SK-N-SH (cell line): ENCODE measurements around the gene SLC13A2. TPM values are rescaled to one million over a fixed set of nuclear protein-coding genes. Genes with fewer than 3 reads are reported as not detected.

Experiments used
- CTCF ChIA-PET: fragments of 300-600, 350-600 bp; formaldehyde crosslinking; extraction: SDS; loops from one replicate; lab custom pipeline; 2021; lab: Yijun Ruan, JAX
- POLR2A ChIA-PET: fragments of 350-600 bp; sonication (Branson Sonifier 250); formaldehyde crosslinking; extraction: SDS; loops from one replicate; lab custom pipeline; 2020; ENCODE audit warnings: antibody characterized with exemption, inconsistent platforms; lab: Yijun Ruan, JAX
- DNase-seq: peaks from one replicate; pipeline ENCODE4 v3.0.0; 2012
- H2AFZ ChIP-seq: fragments of 200-600 bp; sonication (generic); 2 replicates; pipeline ENCODE4 v1.8.1; 2016; ENCODE audit warnings: antibody characterized with exemption, mild to moderate bottlenecking, low read depth
- H3F3A ChIP-seq: fragments of 200-600 bp; sonication (generic); replicated peaks from 2 replicates; pipeline ENCODE3; 2016; ENCODE audit warnings: antibody characterized with exemption, mild to moderate bottlenecking; ENCODE audit not compliant: insufficient read depth
- H3K27ac ChIP-seq, 2 experiments: fragments of 200-500 bp in 1 of 2; fragments of 200-600 bp in 1 of 2; sonication (Bioruptor generic) in 1 of 2; sonication (generic), shearing (Covaris generic) in 1 of 2; 2 replicates each; pipeline versions ENCODE4 v1.5.1 to v1.6.1; 2014 to 2016; ENCODE audit warnings: low read depth in 2 of 2, inconsistent platforms in 1 of 2, low read length in 1 of 2, mild to moderate bottlenecking in 1 of 2, mixed read lengths in 1 of 2
- H3K27me3 ChIP-seq: fragments of 200-600 bp; sonication (generic), shearing (Covaris generic); 2 replicates; pipeline ENCODE4 v1.6.1; 2016; ENCODE audit warnings: mixed run types; ENCODE audit not compliant: insufficient read depth
- H3K36me3 ChIP-seq, 2 experiments: fragments of 200-500 bp in 1 of 2; fragments of 200-600 bp in 1 of 2; sonication (Bioruptor generic) in 1 of 2; sonication (generic) in 1 of 2; replicated peaks in 1 of 2; 2 replicates each; pipeline versions ENCODE3 to v1.5.1; 2014 to 2016; ENCODE audit warnings: low read length in 1 of 2, mild to moderate bottlenecking in 1 of 2; ENCODE audit not compliant: insufficient read depth in 2 of 2, control insufficient read depth in 1 of 2
- H3K4me1 ChIP-seq, 2 experiments: fragments of 200-500 bp in 1 of 2; fragments of 200-600 bp in 1 of 2; sonication (Bioruptor generic) in 1 of 2; sonication (generic), shearing (Covaris generic) in 1 of 2; 2 replicates each; pipeline versions ENCODE4 v1.5.1 to v1.6.1; 2014 to 2016; ENCODE audit warnings: low read depth in 1 of 2, low read length in 1 of 2, mixed run types in 1 of 2; ENCODE audit not compliant: insufficient read depth in 2 of 2, control insufficient read depth in 1 of 2
- H3K4me2 ChIP-seq: fragments of 200-600 bp; sonication (generic), shearing (Covaris generic); 2 replicates; pipeline ENCODE4 v1.6.1; 2017; ENCODE audit warnings: mixed run types
- H3K4me3 ChIP-seq, 2 experiments: fragments of 200-500 bp in 1 of 2; fragments of 200-600 bp in 1 of 2; sonication (Bioruptor generic) in 1 of 2; sonication (generic), shearing (Covaris generic) in 1 of 2; 2 replicates each; pipeline versions ENCODE4 v1.5.1 to v1.8.1; 2014 to 2016; ENCODE audit warnings: low read depth in 2 of 2, inconsistent platforms in 1 of 2, low read length in 1 of 2, mild to moderate bottlenecking in 1 of 2, mixed read lengths in 1 of 2, moderate library complexity in 1 of 2
- H3K79me2 ChIP-seq: fragments of 200-600 bp; sonication (generic); 2 replicates; pipeline ENCODE4 v1.8.1; 2017; ENCODE audit warnings: mild to moderate bottlenecking; ENCODE audit not compliant: insufficient read depth
- H3K9ac ChIP-seq: fragments of 200-600 bp; sonication (generic); 2 replicates; pipeline ENCODE4 v1.6.1; 2017; ENCODE audit warnings: mixed run types
- H3K9me2 ChIP-seq: fragments of 200-600 bp; sonication (generic); 2 replicates; pipeline ENCODE4 v1.6.1; 2017; ENCODE audit warnings: mixed run types
- H3K9me3 ChIP-seq: fragments of 200-600 bp; sonication (generic); 2 replicates; pipeline ENCODE4 v1.6.1; 2017; ENCODE audit warnings: mixed run types, mild to moderate bottlenecking, moderate library complexity
- H4K20me1 ChIP-seq: fragments of 200-600 bp; sonication (generic); 2 replicates; pipeline ENCODE4 v1.6.1; 2017; ENCODE audit warnings: mild to moderate bottlenecking, mixed run types; ENCODE audit not compliant: insufficient read depth
- EP300 ChIP-seq, 2 experiments: IDR thresholded peaks; 2 replicates each; pipeline versions ENCODE4 v1.4.0 to v1.6.1; 2012; ENCODE audit warnings: borderline replicate concordance in 1 of 2, low read depth in 1 of 2, low read length in 1 of 2
- EZH2phosphoT487 ChIP-seq: fragments of 200-600 bp; sonication (generic); IDR thresholded peaks from 2 replicates; pipeline ENCODE4 v1.6.1; 2017; ENCODE audit warnings: low read depth, mixed run types, mild to moderate bottlenecking, antibody characterized with exemption, moderate library complexity, borderline replicate concordance
- FOSL2 ChIP-seq: IDR thresholded peaks from 2 replicates; pipeline ENCODE4 v1.4.0; 2012; ENCODE audit warnings: low read depth, mild to moderate bottlenecking, moderate library complexity, borderline replicate concordance
- FOXJ3 ChIP-seq: sonication (generic); formaldehyde crosslinking; IDR thresholded peaks from 2 replicates; pipeline ENCODE4 v1.5.1; 2020; ENCODE audit warnings: mild to moderate bottlenecking, missing genetic modification reagents
- FOXM1 ChIP-seq: IDR thresholded peaks from 2 replicates; pipeline ENCODE4 v1.4.0; 2012; ENCODE audit warnings: low read depth, mild to moderate bottlenecking
- MAX ChIP-seq: IDR thresholded peaks from 2 replicates; pipeline ENCODE4 v1.4.0; 2012; ENCODE audit warnings: low read depth
- MXI1 ChIP-seq: IDR thresholded peaks from 2 replicates; pipeline ENCODE4 v1.6.1; 2012; ENCODE audit warnings: mild to moderate bottlenecking, low read depth, low read length, improper control_type of control experiment
- POLR2AphosphoS5 ChIP-seq: IDR thresholded peaks from 2 replicates; pipeline ENCODE4 v1.6.1; 2012; ENCODE audit warnings: low read depth, low read length
- RAD21 ChIP-seq: IDR thresholded peaks from 2 replicates; pipeline ENCODE4 v1.6.1; 2012; ENCODE audit warnings: mild to moderate bottlenecking, low read length
- RXRA ChIP-seq: IDR thresholded peaks from 2 replicates; pipeline ENCODE4 v1.4.0; 2012; ENCODE audit warnings: low read depth, mild to moderate bottlenecking, borderline replicate concordance
- SIN3A ChIP-seq: IDR thresholded peaks from 2 replicates; pipeline ENCODE4 v1.6.1; 2012; ENCODE audit warnings: low read depth, mild to moderate bottlenecking, low read length, moderate library complexity, borderline replicate concordance
- TAF1 ChIP-seq: IDR thresholded peaks from 2 replicates; pipeline ENCODE4 v1.6.1; 2012; ENCODE audit warnings: low read depth, mild to moderate bottlenecking, low read length, moderate library complexity, borderline replicate concordance
- TEAD4 ChIP-seq: IDR thresholded peaks from 2 replicates; pipeline ENCODE4 v1.4.0; 2012; ENCODE audit warnings: mild to moderate bottlenecking, borderline replicate concordance; ENCODE audit not compliant: insufficient read depth
- WGBS: methylation state at CpG from one replicate; pipeline ENCODE4 v1.1.6; 2017; ENCODE audit warnings: low lambda C conversion rate; 5-methylcytosine and 5-hydroxymethylcytosine counted together
- polyA plus RNA-seq, 3 experiments: library from polyadenylated mRNA; depleted of rRNA; stranded (reverse); fragments of >200 nt; gene quantifications; 2 replicates each; pipeline ENCODE4 v1.2.3, GENCODE V29; 2012
- TF ChIP-seq, protein P1 (sequence below): fragments of 200-600 bp; sonication (generic); IDR thresholded peaks from 2 replicates; pipeline ENCODE4 v1.6.1; 2017; ENCODE audit warnings: antibody characterized with exemption, mild to moderate bottlenecking, moderate library complexity
- TF ChIP-seq, protein P2 (sequence below): IDR thresholded peaks from 2 replicates; pipeline ENCODE4 v1.4.0; 2012; ENCODE audit warnings: low read depth, borderline replicate concordance

Gene SLC13A2
- polyA plus RNA-seq, 1 of the 3 experiments (the other 2 are of a cell fraction) = not detected

GRCh38 chr17:28499684-28500357 lies 26.4 kb downstream of the SLC13A2 start:
- POLR2A ChIA-PET = no interaction called here
- no peaks in the 10 kb centered on the region for H3K9me3 ChIP-seq
- H4K20me1 ChIP-seq = no peaks in the 10 kb centered on the region
- H3K27me3 ChIP-seq = peaks cover 4% of the 10 kb centered on the region; the same call in 1 of the 2 replicates
- no peak for DNase-seq
- no peaks in the 10 kb centered on the region for H3K36me3 ChIP-seq
- no peaks in the 10 kb centered on the region for H3K79me2 ChIP-seq
- no peak overlapping the region for H2AFZ ChIP-seq
- H3K4me1 ChIP-seq = peaks cover 0 to 10% of the 10 kb centered on the region in 2 experiments; a peak in 1 of 4 replicates
- no peaks in the 10 kb centered on the region for H3K9me2 ChIP-seq
- H3F3A ChIP-seq = no peaks in the 10 kb centered on the region
- WGBS = 46% methylated on average over 7 of the region's 9 CpGs
- no peak overlapping the region for H3K27ac ChIP-seq
- H3K4me3 ChIP-seq = no peak overlapping the region
- TF ChIP-seq SIN3A = no peak
- no peak overlapping the region for H3K4me2 ChIP-seq
- no peak overlapping the region for H3K9ac ChIP-seq
- CTCF ChIA-PET = interaction anchor here (0.9 to 9.1 kb wide), 6 partner anchors 7 to 113 kb away, joined by 3 to 117 read pairs (median 4); no protein-coding TSS in a partner anchor

DNA sequence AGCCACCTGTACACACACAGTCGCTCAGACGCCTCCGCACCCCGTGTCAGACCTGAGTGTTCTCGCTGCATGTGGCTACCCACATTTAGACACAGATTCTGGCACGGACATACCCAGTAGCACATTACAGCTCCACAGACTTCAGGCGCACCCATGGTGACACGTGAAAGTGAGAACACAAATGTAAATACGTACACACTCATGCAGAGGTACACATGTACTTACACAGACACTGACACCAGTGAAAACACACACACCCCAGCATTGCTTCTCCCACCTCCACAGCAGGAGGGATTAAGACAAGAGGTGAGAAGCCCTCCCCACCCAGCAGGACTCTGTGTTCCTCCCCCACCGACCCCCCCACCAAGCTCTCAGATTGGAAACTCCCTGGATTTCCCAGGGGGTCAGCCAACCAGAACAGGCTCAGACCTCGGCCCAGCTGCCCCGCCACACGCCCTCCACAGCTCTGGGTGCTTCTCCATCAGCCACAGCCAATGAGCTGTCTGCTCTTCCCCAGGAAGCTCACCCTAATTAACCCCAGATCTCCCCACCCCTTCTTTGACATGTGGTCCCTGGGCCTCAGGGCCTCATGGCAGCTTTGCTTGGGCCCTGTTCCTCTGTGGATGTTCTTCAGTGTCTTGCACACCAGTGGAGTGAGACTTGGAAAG lies 27.4 kb downstream of the SLC13A2 start:
- no peaks in the 10 kb centered on the region for H3K79me2 ChIP-seq
- no peaks in the 10 kb centered on the region for H3K9me2 ChIP-seq
- H2AFZ ChIP-seq = no peak overlapping the region
- no peak overlapping the region for H3K9ac ChIP-seq
- DNase-seq = peak; percentile 73
- 48% methylated on average over 9 of the region's 13 CpGs for WGBS
- H4K20me1 ChIP-seq = no peaks in the 10 kb centered on the region
- no peak overlapping the region for H3K4me3 ChIP-seq
- no peak overlapping the region for H3K4me2 ChIP-seq
- no peaks in the 10 kb centered on the region for H3K36me3 ChIP-seq
- TF ChIP-seq, protein P1, sequence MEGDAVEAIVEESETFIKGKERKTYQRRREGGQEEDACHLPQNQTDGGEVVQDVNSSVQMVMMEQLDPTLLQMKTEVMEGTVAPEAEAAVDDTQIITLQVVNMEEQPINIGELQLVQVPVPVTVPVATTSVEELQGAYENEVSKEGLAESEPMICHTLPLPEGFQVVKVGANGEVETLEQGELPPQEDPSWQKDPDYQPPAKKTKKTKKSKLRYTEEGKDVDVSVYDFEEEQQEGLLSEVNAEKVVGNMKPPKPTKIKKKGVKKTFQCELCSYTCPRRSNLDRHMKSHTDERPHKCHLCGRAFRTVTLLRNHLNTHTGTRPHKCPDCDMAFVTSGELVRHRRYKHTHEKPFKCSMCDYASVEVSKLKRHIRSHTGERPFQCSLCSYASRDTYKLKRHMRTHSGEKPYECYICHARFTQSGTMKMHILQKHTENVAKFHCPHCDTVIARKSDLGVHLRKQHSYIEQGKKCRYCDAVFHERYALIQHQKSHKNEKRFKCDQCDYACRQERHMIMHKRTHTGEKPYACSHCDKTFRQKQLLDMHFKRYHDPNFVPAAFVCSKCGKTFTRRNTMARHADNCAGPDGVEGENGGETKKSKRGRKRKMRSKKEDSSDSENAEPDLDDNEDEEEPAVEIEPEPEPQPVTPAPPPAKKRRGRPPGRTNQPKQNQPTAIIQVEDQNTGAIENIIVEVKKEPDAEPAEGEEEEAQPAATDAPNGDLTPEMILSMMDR = no peak
- TF ChIP-seq RAD21 = no peak
- TF ChIP-seq MAX = no peak
- no peak for TF ChIP-seq FOXJ3 (CRISPR knock-in tag)
- TF ChIP-seq RXRA = no peak
- no peak for TF ChIP-seq TAF1
- no peak for TF ChIP-seq TEAD4
- TF ChIP-seq, protein P2, sequence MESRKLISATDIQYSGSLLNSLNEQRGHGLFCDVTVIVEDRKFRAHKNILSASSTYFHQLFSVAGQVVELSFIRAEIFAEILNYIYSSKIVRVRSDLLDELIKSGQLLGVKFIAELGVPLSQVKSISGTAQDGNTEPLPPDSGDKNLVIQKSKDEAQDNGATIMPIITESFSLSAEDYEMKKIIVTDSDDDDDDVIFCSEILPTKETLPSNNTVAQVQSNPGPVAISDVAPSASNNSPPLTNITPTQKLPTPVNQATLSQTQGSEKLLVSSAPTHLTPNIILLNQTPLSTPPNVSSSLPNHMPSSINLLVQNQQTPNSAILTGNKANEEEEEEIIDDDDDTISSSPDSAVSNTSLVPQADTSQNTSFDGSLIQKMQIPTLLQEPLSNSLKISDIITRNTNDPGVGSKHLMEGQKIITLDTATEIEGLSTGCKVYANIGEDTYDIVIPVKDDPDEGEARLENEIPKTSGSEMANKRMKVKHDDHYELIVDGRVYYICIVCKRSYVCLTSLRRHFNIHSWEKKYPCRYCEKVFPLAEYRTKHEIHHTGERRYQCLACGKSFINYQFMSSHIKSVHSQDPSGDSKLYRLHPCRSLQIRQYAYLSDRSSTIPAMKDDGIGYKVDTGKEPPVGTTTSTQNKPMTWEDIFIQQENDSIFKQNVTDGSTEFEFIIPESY = no peak
- TF ChIP-seq FOXM1 = no peak
- TF ChIP-seq FOSL2 = no peak
- TF ChIP-seq POLR2AphosphoS5 = no peak
- TF ChIP-seq EP300 (IDR thresholded peaks at IDR 0.05; ENCODE audit: borderline replicate concordance in 1 of 2, low read depth in 1 of 2, low read length in 1 of 2) = no peak
- no peak for TF ChIP-seq MXI1
- TF ChIP-seq EZH2phosphoT487 = no peak
- CTCF ChIA-PET = interaction anchor here (0.7 to 1.5 kb wide), 3 partner anchors 8 to 112 kb away, joined by 4 to 6 read pairs (median 4); no protein-coding TSS in a partner anchor
- POLR2A ChIA-PET = no interaction called here
- H3K4me1 ChIP-seq = peaks cover 0 to 8% of the 10 kb centered on the region in 2 experiments; a peak in 1 of 4 replicates
- no peaks in the 10 kb centered on the region for H3F3A ChIP-seq
- no peaks in the 10 kb centered on the region for H3K9me3 ChIP-seq
- no peak overlapping the region for H3K27ac ChIP-seq
- H3K27me3 ChIP-seq = peaks cover 11% of the 10 kb centered on the region; the same call in 1 of the 2 replicates
